H1 (cell line): Measurements from ENCODE around the gene ASTL. TPM values are rescaled to one million over a fixed set of nuclear protein-coding genes. Genes with fewer than 3 reads are reported as not detected.

Experiments used
- CTCF ChIA-PET: fragments of 300-600 bp; sonication (Branson Sonifier 250); formaldehyde crosslinking; loops from one replicate; lab custom pipeline; 2021; ENCODE audit not compliant: partially characterized antibody; lab: Charles Lee
- POLR2A ChIA-PET: fragments of 300-600 bp; sonication (Branson Sonifier 250); formaldehyde crosslinking; loops from one replicate; lab custom pipeline; 2021; ENCODE audit warnings: inconsistent platforms; ENCODE audit not compliant: partially characterized antibody; lab: Charles Lee
- DNase-seq, 2 experiments: peaks; one replicate each; pipeline versions ENCODE4 v3.0.0 to v3.0.0-alpha.2; 2010 to 2022; ENCODE audit warnings: low spot score in 2 of 2, low read depth in 1 of 2, mixed read lengths in 1 of 2
- FAIRE-seq: peaks from 2 replicates; lab custom pipeline; 2011; peaks lifted over from hg19 to GRCh38; lab: Jason Lieb, UNC
- H2AFZ ChIP-seq: 2 replicates; pipeline ENCODE4 v1.8.1; 2012; ENCODE audit warnings: low read length, inconsistent platforms
- H2AK5ac ChIP-seq: 2 replicates; pipeline ENCODE4 v1.6.1; 2013; ENCODE audit warnings: low read depth, low read length
- H2BK120ac ChIP-seq: replicated peaks from 2 replicates; pipeline ENCODE3; 2013; ENCODE audit warnings: low read depth, low read length, inconsistent platforms
- H2BK12ac ChIP-seq: 2 replicates; pipeline ENCODE4 v1.6.1; 2013; ENCODE audit warnings: low read depth, low read length
- H2BK15ac ChIP-seq: 2 replicates; pipeline ENCODE4 v1.6.1; 2013; ENCODE audit warnings: low read length
- H2BK20ac ChIP-seq: 2 replicates; pipeline ENCODE4 v1.6.1; 2013; ENCODE audit warnings: low read length
- H2BK5ac ChIP-seq: 2 replicates; pipeline ENCODE4 v1.6.1; 2013; ENCODE audit warnings: low read depth, low read length
- H3K14ac ChIP-seq: 2 replicates; pipeline ENCODE4 v1.6.1; 2013; ENCODE audit warnings: inconsistent platforms; ENCODE audit not compliant: insufficient read length
- H3K18ac ChIP-seq: 2 replicates; pipeline ENCODE4 v1.6.1; 2013; ENCODE audit warnings: low read length; ENCODE audit errors: extremely low read depth
- H3K23ac ChIP-seq: 2 replicates; pipeline ENCODE4 v1.6.1; 2013; ENCODE audit warnings: inconsistent platforms; ENCODE audit not compliant: insufficient read length
- H3K23me2 ChIP-seq: 2 replicates; pipeline ENCODE4 v1.6.1; 2013; ENCODE audit warnings: low read depth, low read length
- H3K27ac ChIP-seq: 2 replicates; pipeline ENCODE4 v1.6.1; 2011; ENCODE audit warnings: low read depth, low read length, inconsistent platforms
- H3K27me3 ChIP-seq, 4 experiments: replicated peaks in 1 of 4; 1 replicate in 1 of 4; 2 replicates in 3 of 4; pipeline versions ENCODE4 v1.6.1 to v1.8.1; 2011 to 2013; ENCODE audit warnings: low read length in 3 of 4, mild to moderate bottlenecking in 3 of 4, inconsistent platforms in 2 of 4, mixed read lengths in 2 of 4, moderate library complexity in 1 of 4; ENCODE audit not compliant: control insufficient read depth in 3 of 4, insufficient read depth in 3 of 4; ENCODE audit errors: extremely low read depth in 1 of 4
- H3K36me3 ChIP-seq, 4 experiments: 2 replicates each; pipeline versions ENCODE4 v1.6.1 to v1.8.1; 2011 to 2013; ENCODE audit warnings: mild to moderate bottlenecking in 4 of 4, low read length in 3 of 4, moderate library complexity in 2 of 4, control low read depth in 1 of 4, inconsistent platforms in 1 of 4; ENCODE audit not compliant: insufficient read depth in 4 of 4, control insufficient read depth in 2 of 4
- H3K4ac ChIP-seq: replicated peaks from 2 replicates; pipeline ENCODE3; 2013; ENCODE audit warnings: low read length, low read depth, mixed read lengths, inconsistent platforms; ENCODE audit not compliant: insufficient read length
- H3K4me1 ChIP-seq, 4 experiments: replicated peaks in 1 of 4; 1 replicate in 1 of 4; 2 replicates in 3 of 4; pipeline versions ENCODE4 v1.6.1 to v1.8.1; 2011 to 2013; ENCODE audit warnings: low read length in 3 of 4, inconsistent platforms in 2 of 4, mixed read lengths in 1 of 4; ENCODE audit not compliant: insufficient read depth in 4 of 4, control insufficient read depth in 3 of 4
- H3K4me2 ChIP-seq, 2 experiments: 2 replicates each; pipeline versions ENCODE4 v1.6.1 to v1.8.1; 2011 to 2013; ENCODE audit warnings: low read depth in 2 of 2, low read length in 2 of 2, control low read depth in 1 of 2, inconsistent platforms in 1 of 2, mild to moderate bottlenecking in 1 of 2; ENCODE audit not compliant: insufficient read depth in 1 of 2
- H3K4me3 ChIP-seq, 4 experiments: fragments of 200-600, 300-600 bp in 1 of 4; sonication (generic), shearing (Covaris generic), sonication (Bioruptor Twin) in 1 of 4; 2 replicates each; pipeline versions ENCODE4 v1.5.1 to v1.8.1; 2011 to 2016; ENCODE audit warnings: low read length in 4 of 4, low read depth in 3 of 4, control low read depth in 2 of 4, inconsistent platforms in 2 of 4, mild to moderate bottlenecking in 2 of 4, mixed read lengths in 1 of 4, moderate library complexity in 1 of 4; ENCODE audit not compliant: insufficient read depth in 2 of 4; ENCODE audit errors: extremely low read depth in 1 of 4
- H3K56ac ChIP-seq: replicated peaks from 2 replicates; pipeline ENCODE3; 2013; ENCODE audit warnings: low read depth, mild to moderate bottlenecking, mixed read lengths, low read length, inconsistent platforms; ENCODE audit not compliant: insufficient read length
- H3K79me1 ChIP-seq: 2 replicates; pipeline ENCODE4 v1.6.1; 2013; ENCODE audit warnings: low read depth, low read length, control low read depth
- H3K79me2 ChIP-seq, 2 experiments: 2 replicates each; pipeline versions ENCODE4 v1.6.1 to v1.8.1; 2012 to 2013; ENCODE audit warnings: low read length in 2 of 2, mild to moderate bottlenecking in 2 of 2, inconsistent platforms in 1 of 2; ENCODE audit not compliant: insufficient read depth in 2 of 2, control insufficient read depth in 1 of 2
- H3K9ac ChIP-seq, 4 experiments: replicated peaks in 1 of 4; 1 replicate in 1 of 4; 2 replicates in 3 of 4; pipeline versions ENCODE4 v1.6.1 to v1.8.1; 2011 to 2013; ENCODE audit warnings: low read depth in 3 of 4, low read length in 3 of 4, control low read depth in 2 of 4, mild to moderate bottlenecking in 2 of 4, moderate library complexity in 2 of 4, inconsistent platforms in 1 of 4; ENCODE audit errors: extremely low read depth in 1 of 4
- H3K9me3 ChIP-seq, 2 experiments: 2 replicates each; pipeline versions ENCODE4 v1.6.1 to v1.8.1; 2012 to 2013; ENCODE audit warnings: mild to moderate bottlenecking in 2 of 2, moderate library complexity in 2 of 2, control low read depth in 1 of 2, inconsistent platforms in 1 of 2, low read depth in 1 of 2, low read length in 1 of 2, mixed read lengths in 1 of 2; ENCODE audit not compliant: insufficient read depth in 2 of 2
- H4K20me1 ChIP-seq, 2 experiments: replicated peaks in 1 of 2; 2 replicates each; pipeline versions ENCODE3 to v1.8.1; 2011 to 2013; ENCODE audit warnings: inconsistent platforms in 2 of 2, low read length in 2 of 2, mild to moderate bottlenecking in 1 of 2; ENCODE audit not compliant: insufficient read depth in 2 of 2, control insufficient read depth in 1 of 2
- H4K5ac ChIP-seq: 2 replicates; pipeline ENCODE4 v1.6.1; 2013; ENCODE audit warnings: low read length, low read depth, mixed read lengths, inconsistent platforms; ENCODE audit not compliant: insufficient read length
- H4K8ac ChIP-seq: 2 replicates; pipeline ENCODE4 v1.8.0; 2013; ENCODE audit warnings: mild to moderate bottlenecking, moderate library complexity, low read length, inconsistent platforms; ENCODE audit not compliant: insufficient read depth; ENCODE audit errors: extremely low read depth
- H4K91ac ChIP-seq: replicated peaks from 2 replicates; pipeline ENCODE3; 2013; ENCODE audit warnings: low read length, mixed read lengths, inconsistent platforms; ENCODE audit not compliant: insufficient read length
- BRCA1 ChIP-seq: IDR thresholded peaks from 2 replicates; pipeline ENCODE4 v1.6.1; 2012; ENCODE audit warnings: low read depth, low read length, improper control_type of control experiment
- GABPA ChIP-seq: IDR thresholded peaks from 2 replicates; pipeline ENCODE4 v1.6.1; 2011; ENCODE audit warnings: mild to moderate bottlenecking, low read length, moderate library complexity, borderline replicate concordance; ENCODE audit not compliant: insufficient read depth
- HDAC6 ChIP-seq: IDR thresholded peaks from one replicate; pipeline ENCODE4 v1.7.1; 2012; ENCODE audit warnings: low read depth, mild to moderate bottlenecking, inconsistent platforms, low read length, moderate library complexity
- JUN ChIP-seq: IDR thresholded peaks from 2 replicates; pipeline ENCODE4 v1.6.1; 2011; ENCODE audit warnings: low read depth, mild to moderate bottlenecking, improper control_type of control experiment, low read length
- KDM5A ChIP-seq: fragments of 200-600 bp; IDR thresholded peaks from 2 replicates; pipeline ENCODE4 v1.7.1; 2012; ENCODE audit warnings: mild to moderate bottlenecking, low read length, inconsistent platforms, mixed read lengths
- PHF8 ChIP-seq: fragments of 200-600 bp; sonication (generic); conservative IDR thresholded peaks from 2 replicates; pipeline ENCODE4 v1.7.1; 2012; ENCODE audit warnings: low read depth, mild to moderate bottlenecking, inconsistent platforms, low read length, moderate library complexity
- POLR2A ChIP-seq, 2 experiments: IDR thresholded peaks; 1 replicate in 1 of 2; 2 replicates in 1 of 2; pipeline ENCODE4 v1.6.1; 2011; ENCODE audit warnings: low read depth in 2 of 2, low read length in 2 of 2, mild to moderate bottlenecking in 2 of 2; ENCODE audit errors: control extremely low read depth in 1 of 2
- RFX5 ChIP-seq: IDR thresholded peaks from 2 replicates; pipeline ENCODE4 v1.6.1; 2011; ENCODE audit warnings: low read depth, low read length, improper control_type of control experiment, borderline replicate concordance
- SIRT6 ChIP-seq: IDR thresholded peaks from one replicate; pipeline ENCODE4 v1.7.1; 2012; ENCODE audit warnings: low read length, inconsistent platforms
- SP4 ChIP-seq: IDR thresholded peaks from 2 replicates; pipeline ENCODE4 v1.6.1; 2012; ENCODE audit warnings: low read length, inconsistent platforms
- TAF1 ChIP-seq: IDR thresholded peaks from 2 replicates; pipeline ENCODE4 v1.6.1; 2011; ENCODE audit warnings: mild to moderate bottlenecking, low read depth, low read length
- WGBS, 2 experiments: shearing (Covaris generic) in 1 of 2; methylation state at CpG; one replicate each; pipeline versions ENCODE4 v1.1.6 to v1.1.7; 2013 to 2015; ENCODE audit warnings: low lambda C conversion rate in 2 of 2, mixed read lengths in 2 of 2, inconsistent platforms in 1 of 2, low coverage in 1 of 2, missing lambda C conversion rate in 1 of 2; ENCODE audit not compliant: insufficient replicate concordance in 2 of 2, insufficient coverage in 1 of 2, insufficient read length in 1 of 2; ENCODE audit errors: extremely low coverage in 1 of 2, missing lambda C conversion rate in 1 of 2; 5-methylcytosine and 5-hydroxymethylcytosine counted together
- polyA plus RNA-seq, 7 experiments: library from polyadenylated mRNA; depleted of rRNA in 3 of 7; stranded (reverse) in 5 of 7; unstranded in 2 of 7; fragments of >200 nt in 5 of 7; fragments of 200-250 nt in 2 of 7; gene quantifications; 1 replicate in 5 of 7; 2 replicates in 1 of 7; 4 replicates in 1 of 7; pipeline versions ENCODE4 v1.2.1 to v1.2.3, GENCODE V29; 2011 to 2013; ENCODE audit warnings: missing spikeins in 2 of 7, mixed read lengths in 2 of 7
- total RNA-seq: library from RNA; stranded (reverse); fragmentation: NEBNext Ultra II Directional; extraction: Animal tissue kit (Norgen Biotek cat#: 25700); gene quantifications from 2 replicates; pipeline ENCODE4 v1.2.1, GENCODE V29; 2021
- TF ChIP-seq, protein P1 (sequence below): IDR thresholded peaks from 2 replicates; pipeline ENCODE4 v1.6.1; 2012; ENCODE audit warnings: inconsistent platforms

Gene ASTL
- total and polyA plus RNA-seq, 2 of the 8 experiments (the other 6 are each of a cell fraction or from before 2014, with no cell fraction given): 0.60 to 1.4 TPM

DNA sequence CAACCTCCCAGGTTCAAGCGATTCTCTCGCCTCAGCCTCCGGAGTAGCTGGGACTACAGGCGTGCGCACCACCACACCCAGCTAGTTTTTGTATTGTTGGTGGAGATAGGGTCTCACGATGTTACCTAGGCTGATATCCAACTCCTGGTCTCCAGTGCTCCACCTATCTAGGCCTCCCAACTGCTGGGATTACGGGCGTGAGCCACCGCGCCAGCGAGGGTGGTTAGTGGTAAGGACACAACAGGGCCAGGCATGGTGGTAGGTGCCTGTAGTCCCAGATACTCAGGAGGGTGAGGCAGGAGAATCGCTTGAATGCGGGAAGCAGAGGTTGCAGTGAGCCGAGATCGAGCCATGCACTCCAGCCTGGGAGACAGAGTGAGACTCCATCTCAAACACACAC, 33.5 kb upstream of the ASTL start:
- Histone ChIP-seq H3K27me3 (no peaks in the 10 kb centered on the region), H3K23ac (no peak overlapping the region), H4K91ac (no peak overlapping the region), H3K27ac (no peak overlapping the region), H2BK12ac (no peak overlapping the region), H3K18ac (no peak overlapping the region), H2BK20ac (no peak overlapping the region), H3K4me2 (no peak overlapping the region), H2AK5ac (no peak overlapping the region), H3K14ac (no peak overlapping the region), H4K8ac (peak overlapping the region; percentile 65; the same call in 1 of the 2 replicates), H3K36me3 (no peaks in the 10 kb centered on the region), H3K56ac (no peak overlapping the region), H3K9ac (no peak overlapping the region), H2AFZ (no peak overlapping the region), H3K4ac (no peak overlapping the region), H3K79me1 (no peaks in the 10 kb centered on the region), H2BK5ac (no peak overlapping the region), H3K79me2 (no peaks in the 10 kb centered on the region), H3K23me2 (no peaks in the 10 kb centered on the region), H2BK15ac (no peak overlapping the region), H3K9me3 (peaks cover 0 to 3% of the 10 kb centered on the region in 2 experiments; a peak in 1 of 4 replicates), H4K5ac (no peak overlapping the region), H3K4me1 (0 out of 7 replicates have a peak, but pooled peaks cover 0 to 2% (median 0%) of the 10 kb centered on the region in 4 experiments), H2BK120ac (no peak overlapping the region), H3K4me3 (no peak overlapping the region), H4K20me1 (no peaks in the 10 kb centered on the region)
- ChIA-PET POLR2A (interaction anchor here (1.6 kb wide), 1 partner anchor 27 kb away, joined by 3 read pairs; the partner anchor contains the start of gene DUSP2), CTCF (interaction anchor here (5.6 kb wide), 1 partner anchor 30 kb away, joined by 155 read pairs; the partner anchor contains the start of genes ASTL and DUSP2)
- FAIRE-seq: no peak
- no peak for DNase-seq
- WGBS, 2 experiments: 96% methylated on average over 11 of the region's 15 CpGs; no CpG with 5 or more reads in 1 of the 2 experiments
- no peak for TF ChIP-seq HDAC6
- no peak for TF ChIP-seq KDM5A
- TF ChIP-seq POLR2A (IDR thresholded peaks at IDR 0.05; ENCODE audit: control extremely low read depth in 1 of 2, low read depth in 2 of 2, low read length in 2 of 2): no peak
- TF ChIP-seq, protein P1, sequence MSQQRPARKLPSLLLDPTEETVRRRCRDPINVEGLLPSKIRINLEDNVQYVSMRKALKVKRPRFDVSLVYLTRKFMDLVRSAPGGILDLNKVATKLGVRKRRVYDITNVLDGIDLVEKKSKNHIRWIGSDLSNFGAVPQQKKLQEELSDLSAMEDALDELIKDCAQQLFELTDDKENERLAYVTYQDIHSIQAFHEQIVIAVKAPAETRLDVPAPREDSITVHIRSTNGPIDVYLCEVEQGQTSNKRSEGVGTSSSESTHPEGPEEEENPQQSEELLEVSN: no peak
- TF ChIP-seq TAF1: no peak
- TF ChIP-seq PHF8: no peak
- no peak for TF ChIP-seq SIRT6
- TF ChIP-seq SP4: no peak
- TF ChIP-seq RFX5: no peak
- TF ChIP-seq GABPA: no peak
- TF ChIP-seq JUN: no peak
- no peak for TF ChIP-seq BRCA1
